ENCODE data around the gene POLR1C.
A peak's percentile ranks its signal among the peaks of the same experiment; 100 is the strongest.

The POLR1C gene

DNA sequence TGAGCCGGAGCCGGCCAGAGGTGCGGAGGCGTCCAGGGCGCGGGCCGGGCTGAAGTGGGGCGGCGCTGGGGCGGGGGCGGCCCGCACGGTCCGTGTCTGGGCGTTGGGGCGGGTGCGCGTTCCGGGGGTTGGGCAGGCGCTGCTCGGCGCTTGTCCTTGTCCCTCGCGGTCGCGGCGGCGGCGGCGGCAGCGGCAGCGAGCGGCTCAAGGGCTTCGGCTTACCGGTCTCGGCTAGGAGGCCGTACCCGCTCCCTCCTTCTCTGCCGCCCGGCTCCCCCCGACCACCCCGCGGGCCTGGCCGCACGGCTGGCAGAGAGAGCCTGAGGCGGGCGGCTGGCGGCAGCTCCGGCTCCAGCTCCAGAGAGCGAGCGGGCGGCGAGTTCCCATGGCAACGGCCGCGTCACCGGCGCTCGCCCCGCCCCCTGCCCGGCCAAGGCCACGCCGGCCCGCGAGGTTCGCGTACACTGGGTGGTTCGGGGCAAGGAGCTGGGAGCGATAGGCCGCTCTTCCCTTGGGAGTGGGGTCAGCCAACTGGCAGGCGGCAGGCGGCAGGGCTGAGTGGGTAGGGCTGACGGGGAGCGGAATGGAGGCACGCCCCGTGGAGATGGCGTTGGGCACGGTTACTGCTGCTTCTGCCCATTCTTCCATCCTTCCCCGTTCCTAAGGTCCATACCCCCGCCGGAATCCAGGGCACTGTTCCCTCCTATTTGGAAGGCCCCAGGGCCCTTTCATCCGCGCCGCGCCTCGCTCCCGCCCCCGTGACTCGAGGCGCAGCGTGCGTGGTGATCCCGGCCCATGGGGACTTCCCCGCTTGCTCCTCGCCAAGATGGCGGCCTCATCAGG lies 6.7 kb upstream of the POLR1C start, which contains the start of gene LRRC73:
TSS of gene LRRC73 (minus strand) at position 363 of the 843 bp plus-strand sequence. CDS start 561 bp downstream, outside the sequence.
- TF ChIP-seq EZH2phosphoT487 (conservative IDR thresholded peaks at IDR 0.05; ENCODE audit: low read length) = no peak
- TF ChIP-seq, protein P1, sequence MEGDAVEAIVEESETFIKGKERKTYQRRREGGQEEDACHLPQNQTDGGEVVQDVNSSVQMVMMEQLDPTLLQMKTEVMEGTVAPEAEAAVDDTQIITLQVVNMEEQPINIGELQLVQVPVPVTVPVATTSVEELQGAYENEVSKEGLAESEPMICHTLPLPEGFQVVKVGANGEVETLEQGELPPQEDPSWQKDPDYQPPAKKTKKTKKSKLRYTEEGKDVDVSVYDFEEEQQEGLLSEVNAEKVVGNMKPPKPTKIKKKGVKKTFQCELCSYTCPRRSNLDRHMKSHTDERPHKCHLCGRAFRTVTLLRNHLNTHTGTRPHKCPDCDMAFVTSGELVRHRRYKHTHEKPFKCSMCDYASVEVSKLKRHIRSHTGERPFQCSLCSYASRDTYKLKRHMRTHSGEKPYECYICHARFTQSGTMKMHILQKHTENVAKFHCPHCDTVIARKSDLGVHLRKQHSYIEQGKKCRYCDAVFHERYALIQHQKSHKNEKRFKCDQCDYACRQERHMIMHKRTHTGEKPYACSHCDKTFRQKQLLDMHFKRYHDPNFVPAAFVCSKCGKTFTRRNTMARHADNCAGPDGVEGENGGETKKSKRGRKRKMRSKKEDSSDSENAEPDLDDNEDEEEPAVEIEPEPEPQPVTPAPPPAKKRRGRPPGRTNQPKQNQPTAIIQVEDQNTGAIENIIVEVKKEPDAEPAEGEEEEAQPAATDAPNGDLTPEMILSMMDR (IDR thresholded peaks at IDR 0.05; ENCODE audit: insufficient read depth, low read length, poor library complexity, severe bottlenecking) = no peak
- Histone ChIP-seq H3K9ac (ENCODE audit: low read length) (peak within 1 kb of the TSS; percentile 39; the same call in 1 of the 2 replicates), H3K9me3 (ENCODE audit: insufficient read depth, low read length) (no peaks in the 10 kb centered on the region), H3K27ac (ENCODE audit: low read depth, low read length) (no peak within 1 kb of the TSS), H3K9me2 (replicated peaks; ENCODE audit: insufficient read depth, low read length) (no peaks in the 10 kb centered on the region), H3K4me3 (ENCODE audit: insufficient read depth, low read length, poor library complexity, severe bottlenecking) (peak within 1 kb of the TSS; percentile 59), H4K20me1 (ENCODE audit: low read depth, low read length) (no peaks in the 10 kb centered on the region; the same call in 1 of the 2 replicates), H3K36me3 (ENCODE audit: low read length) (no peaks in the 10 kb centered on the region), H2AFZ (ENCODE audit: low read depth, low read length, severe bottlenecking) (no peak within 1 kb of the TSS), H3K27me3 (ENCODE audit: low read length) (no peaks in the 10 kb centered on the region), H3F3A (ENCODE audit: insufficient read depth) (peaks cover 7% of the 10 kb centered on the region), H3K79me2 (ENCODE audit: insufficient read depth, low read length) (0 out of 2 replicates have a peak, but pooled peaks cover under 1% of the 10 kb centered on the region), H3K4me2 (ENCODE audit: low read depth, low read length, poor library complexity, severe bottlenecking) (peak within 1 kb of the TSS; percentile 67)

GRCh38 chr6:43510827-43511163 lies 6.1 kb upstream of the POLR1C start:
- no peaks in the 10 kb centered on the region for H3K27me3 ChIP-seq (ENCODE audit: low read length)
- no peak for TF ChIP-seq EZH2phosphoT487 (conservative IDR thresholded peaks at IDR 0.05; ENCODE audit: low read length)
- TF ChIP-seq, protein P1 (IDR thresholded peaks at IDR 0.05; ENCODE audit: insufficient read depth, low read length, poor library complexity, severe bottlenecking) = no peak
- no peaks in the 10 kb centered on the region for H3K9me3 ChIP-seq (ENCODE audit: insufficient read depth, low read length)
- H3K4me2 ChIP-seq (ENCODE audit: low read depth, low read length, poor library complexity, severe bottlenecking) = no peak overlapping the region
- no peaks in the 10 kb centered on the region for H3K9me2 ChIP-seq (replicated peaks; ENCODE audit: insufficient read depth, low read length)
- no peak overlapping the region for H3K27ac ChIP-seq (ENCODE audit: low read depth, low read length)
- H3K9ac ChIP-seq (ENCODE audit: low read length) = no peak overlapping the region
- H4K20me1 ChIP-seq (ENCODE audit: low read depth, low read length) = no peaks in the 10 kb centered on the region; the same call in 1 of the 2 replicates
- peaks cover 7% of the 10 kb centered on the region for H3F3A ChIP-seq (ENCODE audit: insufficient read depth)
- H2AFZ ChIP-seq (ENCODE audit: low read depth, low read length, severe bottlenecking) = no peak overlapping the region
- peaks cover 6% of the 10 kb centered on the region; the same call in 1 of the 2 replicates for H3K79me2 ChIP-seq (ENCODE audit: insufficient read depth, low read length)
- no peaks in the 10 kb centered on the region for H3K36me3 ChIP-seq (ENCODE audit: low read length)
- no peak overlapping the region for H3K4me3 ChIP-seq (ENCODE audit: insufficient read depth, low read length, poor library complexity, severe bottlenecking)

DNA sequence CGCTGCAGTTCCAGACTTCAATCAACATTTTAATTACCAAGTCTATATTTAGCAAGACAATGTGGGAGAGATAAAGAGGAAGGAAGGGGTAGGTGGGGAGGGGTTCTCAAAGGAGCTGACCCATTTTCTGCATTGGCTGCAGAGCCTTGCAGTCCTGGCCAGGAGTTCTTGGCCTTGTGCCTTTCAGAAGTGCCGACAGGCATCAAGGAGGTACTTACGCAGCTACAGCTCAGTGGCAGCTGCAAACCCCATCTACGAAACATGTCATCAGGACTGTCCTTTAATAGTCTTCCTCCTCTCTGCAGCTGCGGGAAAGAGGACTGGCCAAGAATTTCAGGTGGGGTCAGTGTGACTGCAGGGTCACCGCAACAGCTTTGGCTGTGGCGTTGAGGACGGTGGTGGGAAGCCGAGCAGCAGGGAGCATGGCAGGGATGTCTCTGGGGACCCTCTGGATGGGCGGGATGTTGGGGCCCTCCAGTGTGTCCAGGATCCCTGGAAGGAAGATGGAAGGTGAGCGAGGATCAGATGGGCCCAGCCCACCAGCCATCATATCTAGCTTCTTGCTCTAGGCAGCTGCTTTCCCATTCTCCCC lies 5.0 kb upstream of the POLR1C start:
- Histone ChIP-seq H4K20me1 (ENCODE audit: low read depth, low read length) (no peaks in the 10 kb centered on the region; the same call in 1 of the 2 replicates), H3K9me2 (replicated peaks; ENCODE audit: insufficient read depth, low read length) (no peaks in the 10 kb centered on the region), H3K79me2 (ENCODE audit: insufficient read depth, low read length) (peaks cover 16% of the 10 kb centered on the region), H3K27ac (ENCODE audit: low read depth, low read length) (no peak overlapping the region), H2AFZ (ENCODE audit: low read depth, low read length, severe bottlenecking) (no peak overlapping the region), H3K9ac (ENCODE audit: low read length) (no peak overlapping the region), H3K4me2 (ENCODE audit: low read depth, low read length, poor library complexity, severe bottlenecking) (no peak overlapping the region), H3K27me3 (ENCODE audit: low read length) (no peaks in the 10 kb centered on the region), H3K9me3 (ENCODE audit: insufficient read depth, low read length) (no peaks in the 10 kb centered on the region), H3F3A (ENCODE audit: insufficient read depth) (peaks cover 7% of the 10 kb centered on the region), H3K4me3 (ENCODE audit: insufficient read depth, low read length, poor library complexity, severe bottlenecking) (no peak overlapping the region), H3K36me3 (ENCODE audit: low read length) (no peaks in the 10 kb centered on the region)
- TF ChIP-seq, protein P1 (IDR thresholded peaks at IDR 0.05; ENCODE audit: insufficient read depth, low read length, poor library complexity, severe bottlenecking) = no peak
- TF ChIP-seq EZH2phosphoT487 (conservative IDR thresholded peaks at IDR 0.05; ENCODE audit: low read length) = no peak
